Neural cell (in vitro differentiated cells): ENCODE results near the gene TMEM205. TPM values are rescaled to one million over a fixed set of nuclear protein-coding genes. Genes with fewer than 3 reads are reported as not detected.

Source experiments
- H2AFZ ChIP-seq: fragments of 200-600, 300-800 bp; sonication (generic), shearing (Covaris generic); 2 replicates; pipeline ENCODE4 v1.6.0; 2014; ENCODE audit warnings: low read depth, mild to moderate bottlenecking, antibody characterized with exemption, low read length, moderate library complexity
- H3F3A ChIP-seq: fragments of 200-600 bp; shearing (Covaris generic); 2 replicates; pipeline ENCODE4 v1.6.1; 2016; ENCODE audit warnings: mild to moderate bottlenecking, moderate library complexity, mixed read lengths, antibody characterized with exemption, low read length; ENCODE audit not compliant: insufficient read depth, poor library complexity, severe bottlenecking
- H3K27ac ChIP-seq: fragments of 200-600, 300-800 bp; sonication (generic), shearing (Covaris generic); 2 replicates; pipeline ENCODE4 v1.5.1; 2014; ENCODE audit warnings: mild to moderate bottlenecking, low read length, moderate library complexity
- H3K27me3 ChIP-seq: fragments of 300-800, 200-600 bp; sonication (generic), shearing (Covaris generic); 2 replicates; pipeline ENCODE4 v1.6.0; 2014; ENCODE audit warnings: mild to moderate bottlenecking, low read depth, low read length, moderate library complexity; ENCODE audit not compliant: insufficient read depth
- H3K36me3 ChIP-seq: fragments of 300-800, 200-600 bp; sonication (generic), shearing (Covaris generic); 2 replicates; pipeline ENCODE4 v1.5.1; 2014; ENCODE audit warnings: mild to moderate bottlenecking, antibody characterized with exemption, low read length, moderate library complexity; ENCODE audit not compliant: insufficient read depth
- H3K4me2 ChIP-seq: fragments of 300-800, 200-600 bp; sonication (generic), shearing (Covaris generic); 2 replicates; pipeline ENCODE4 v1.6.0; 2014; ENCODE audit warnings: mild to moderate bottlenecking, low read length
- H3K4me3 ChIP-seq: fragments of 300-800, 200-600 bp; sonication (generic), shearing (Covaris generic); 2 replicates; pipeline ENCODE4 v1.5.1; 2014; ENCODE audit warnings: mild to moderate bottlenecking, low read length, moderate library complexity
- H3K79me2 ChIP-seq: fragments of 200-600 bp; shearing (Covaris generic); replicated peaks from 2 replicates; pipeline ENCODE4 v1.6.0; 2014; ENCODE audit warnings: mild to moderate bottlenecking, low read length, moderate library complexity; ENCODE audit not compliant: insufficient read depth
- H3K9ac ChIP-seq: fragments of 300-800, 200-600 bp; sonication (generic), shearing (Covaris generic); 2 replicates; pipeline ENCODE4 v1.6.1; 2016; ENCODE audit warnings: mild to moderate bottlenecking, low read length, mixed read lengths
- H3K9me2 ChIP-seq: fragments of 200-600 bp; shearing (Covaris generic); 2 replicates; pipeline ENCODE4 v1.6.1; 2016; ENCODE audit warnings: mild to moderate bottlenecking, low read length, mixed read lengths; ENCODE audit not compliant: insufficient read depth
- H3K9me3 ChIP-seq: fragments of 200-600, 300-800 bp; sonication (generic), shearing (Covaris generic); 2 replicates; pipeline ENCODE4 v1.6.1; 2016; ENCODE audit warnings: mild to moderate bottlenecking, mixed run types, low read length, moderate library complexity, mixed read lengths
- H4K20me1 ChIP-seq: fragments of 200-600 bp; shearing (Covaris generic); 2 replicates; pipeline ENCODE4 v1.6.1; 2016; ENCODE audit warnings: mild to moderate bottlenecking, mixed run types; ENCODE audit not compliant: insufficient read depth
- EP300 ChIP-seq: fragments of 450-650 bp; conservative IDR thresholded peaks from 2 replicates; pipeline ENCODE4 v1.6.1; 2014; ENCODE audit warnings: antibody characterized with exemption, mild to moderate bottlenecking, moderate library complexity; ENCODE audit not compliant: poor library complexity, severe bottlenecking
- EZH2 ChIP-seq: fragments of 200-600, 300-800 bp; shearing (Covaris generic), sonication (generic); IDR thresholded peaks from 2 replicates; pipeline ENCODE4 v1.6.1; 2014; ENCODE audit warnings: antibody characterized with exemption, low read length, borderline replicate concordance, mild to moderate bottlenecking; ENCODE audit not compliant: insufficient read depth, poor library complexity, severe bottlenecking
- MXI1 ChIP-seq: fragments of 450-650 bp; conservative IDR thresholded peaks from 2 replicates; pipeline ENCODE4 v1.6.1; 2014; ENCODE audit warnings: antibody characterized with exemption, mild to moderate bottlenecking; ENCODE audit not compliant: poor library complexity, severe bottlenecking
- POLR2AphosphoS5 ChIP-seq: IDR thresholded peaks from 2 replicates; pipeline ENCODE4 v1.6.1; 2012
- RAD21 ChIP-seq: fragments of 450-650 bp; conservative IDR thresholded peaks from 2 replicates; pipeline ENCODE4 v1.6.1; 2014; ENCODE audit warnings: antibody characterized with exemption, mild to moderate bottlenecking, moderate library complexity
- SMC3 ChIP-seq: fragments of 450-650 bp; conservative IDR thresholded peaks from 2 replicates; pipeline ENCODE4 v1.6.1; 2014; ENCODE audit warnings: antibody characterized with exemption, mild to moderate bottlenecking, moderate library complexity; ENCODE audit not compliant: poor library complexity
- TAF1 ChIP-seq: IDR thresholded peaks from 2 replicates; pipeline ENCODE4 v1.6.1; 2012; ENCODE audit warnings: low read depth
- polyA plus RNA-seq: library from polyadenylated mRNA; depleted of rRNA; stranded (reverse); fragments of >200 nt; gene quantifications from 2 replicates; pipeline ENCODE4 v1.2.3, GENCODE V29; 2014
- TF ChIP-seq, protein P1 (sequence below): IDR thresholded peaks from 2 replicates; pipeline ENCODE4 v1.6.1; 2012; ENCODE audit warnings: borderline replicate concordance
- TF ChIP-seq, protein P2 (sequence below): fragments of 450-650 bp; IDR thresholded peaks from 2 replicates; pipeline ENCODE4 v1.5.1; 2014; ENCODE audit warnings: antibody characterized with exemption, mild to moderate bottlenecking, moderate library complexity; ENCODE audit not compliant: poor library complexity, severe bottlenecking

Gene TMEM205
- polyA plus RNA-seq, 1 donor from 2014 or later: 136 TPM

GRCh38 chr19:11349171-11349570 lies 3.1 kb upstream of the TMEM205 start:
- Histone ChIP-seq H3F3A (no peaks in the 10 kb centered on the region), H3K27ac (no peak overlapping the region), H4K20me1 (no peaks in the 10 kb centered on the region), H3K27me3 (no peaks in the 10 kb centered on the region), H3K9me3 (no peaks in the 10 kb centered on the region), H3K79me2 (no peaks in the 10 kb centered on the region), H2AFZ (no peak overlapping the region), H3K9me2 (no peaks in the 10 kb centered on the region), H3K4me3 (no peak overlapping the region), H3K4me2 (no peak overlapping the region), H3K36me3 (no peaks in the 10 kb centered on the region), H3K9ac (no peak overlapping the region)
- TF ChIP-seq, protein P1, sequence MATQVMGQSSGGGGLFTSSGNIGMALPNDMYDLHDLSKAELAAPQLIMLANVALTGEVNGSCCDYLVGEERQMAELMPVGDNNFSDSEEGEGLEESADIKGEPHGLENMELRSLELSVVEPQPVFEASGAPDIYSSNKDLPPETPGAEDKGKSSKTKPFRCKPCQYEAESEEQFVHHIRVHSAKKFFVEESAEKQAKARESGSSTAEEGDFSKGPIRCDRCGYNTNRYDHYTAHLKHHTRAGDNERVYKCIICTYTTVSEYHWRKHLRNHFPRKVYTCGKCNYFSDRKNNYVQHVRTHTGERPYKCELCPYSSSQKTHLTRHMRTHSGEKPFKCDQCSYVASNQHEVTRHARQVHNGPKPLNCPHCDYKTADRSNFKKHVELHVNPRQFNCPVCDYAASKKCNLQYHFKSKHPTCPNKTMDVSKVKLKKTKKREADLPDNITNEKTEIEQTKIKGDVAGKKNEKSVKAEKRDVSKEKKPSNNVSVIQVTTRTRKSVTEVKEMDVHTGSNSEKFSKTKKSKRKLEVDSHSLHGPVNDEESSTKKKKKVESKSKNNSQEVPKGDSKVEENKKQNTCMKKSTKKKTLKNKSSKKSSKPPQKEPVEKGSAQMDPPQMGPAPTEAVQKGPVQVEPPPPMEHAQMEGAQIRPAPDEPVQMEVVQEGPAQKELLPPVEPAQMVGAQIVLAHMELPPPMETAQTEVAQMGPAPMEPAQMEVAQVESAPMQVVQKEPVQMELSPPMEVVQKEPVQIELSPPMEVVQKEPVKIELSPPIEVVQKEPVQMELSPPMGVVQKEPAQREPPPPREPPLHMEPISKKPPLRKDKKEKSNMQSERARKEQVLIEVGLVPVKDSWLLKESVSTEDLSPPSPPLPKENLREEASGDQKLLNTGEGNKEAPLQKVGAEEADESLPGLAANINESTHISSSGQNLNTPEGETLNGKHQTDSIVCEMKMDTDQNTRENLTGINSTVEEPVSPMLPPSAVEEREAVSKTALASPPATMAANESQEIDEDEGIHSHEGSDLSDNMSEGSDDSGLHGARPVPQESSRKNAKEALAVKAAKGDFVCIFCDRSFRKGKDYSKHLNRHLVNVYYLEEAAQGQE: no peak
- TF ChIP-seq EZH2 (no peak), RAD21 (no peak), TAF1 (no peak), MXI1 (no peak), EP300 (no peak), SMC3 (no peak), POLR2AphosphoS5 (no peak)
- TF ChIP-seq, protein P2, sequence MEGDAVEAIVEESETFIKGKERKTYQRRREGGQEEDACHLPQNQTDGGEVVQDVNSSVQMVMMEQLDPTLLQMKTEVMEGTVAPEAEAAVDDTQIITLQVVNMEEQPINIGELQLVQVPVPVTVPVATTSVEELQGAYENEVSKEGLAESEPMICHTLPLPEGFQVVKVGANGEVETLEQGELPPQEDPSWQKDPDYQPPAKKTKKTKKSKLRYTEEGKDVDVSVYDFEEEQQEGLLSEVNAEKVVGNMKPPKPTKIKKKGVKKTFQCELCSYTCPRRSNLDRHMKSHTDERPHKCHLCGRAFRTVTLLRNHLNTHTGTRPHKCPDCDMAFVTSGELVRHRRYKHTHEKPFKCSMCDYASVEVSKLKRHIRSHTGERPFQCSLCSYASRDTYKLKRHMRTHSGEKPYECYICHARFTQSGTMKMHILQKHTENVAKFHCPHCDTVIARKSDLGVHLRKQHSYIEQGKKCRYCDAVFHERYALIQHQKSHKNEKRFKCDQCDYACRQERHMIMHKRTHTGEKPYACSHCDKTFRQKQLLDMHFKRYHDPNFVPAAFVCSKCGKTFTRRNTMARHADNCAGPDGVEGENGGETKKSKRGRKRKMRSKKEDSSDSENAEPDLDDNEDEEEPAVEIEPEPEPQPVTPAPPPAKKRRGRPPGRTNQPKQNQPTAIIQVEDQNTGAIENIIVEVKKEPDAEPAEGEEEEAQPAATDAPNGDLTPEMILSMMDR: no peak

- Histone ChIP-seq H3K9me2 (no peaks in the 10 kb centered on the region), H3K4me3 (no peak overlapping the region), H3K9ac (no peak overlapping the region), H3K36me3 (no peaks in the 10 kb centered on the region), H3K27me3 (no peaks in the 10 kb centered on the region), H3K27ac (no peak overlapping the region), H3K79me2 (no peaks in the 10 kb centered on the region), H3K4me2 (no peak overlapping the region), H4K20me1 (no peaks in the 10 kb centered on the region), H2AFZ (no peak overlapping the region), H3F3A (no peaks in the 10 kb centered on the region), H3K9me3 (no peaks in the 10 kb centered on the region)
- TF ChIP-seq RAD21 (no peak), SMC3 (no peak), EZH2 (no peak), EP300 (no peak), TAF1 (no peak), POLR2AphosphoS5 (no peak)
Measured at GRCh38 chr19:11347546-11348039, 1.5 kb upstream of the TMEM205 start.
